ENCODE results near the gene ZDHHC6.

DNA sequence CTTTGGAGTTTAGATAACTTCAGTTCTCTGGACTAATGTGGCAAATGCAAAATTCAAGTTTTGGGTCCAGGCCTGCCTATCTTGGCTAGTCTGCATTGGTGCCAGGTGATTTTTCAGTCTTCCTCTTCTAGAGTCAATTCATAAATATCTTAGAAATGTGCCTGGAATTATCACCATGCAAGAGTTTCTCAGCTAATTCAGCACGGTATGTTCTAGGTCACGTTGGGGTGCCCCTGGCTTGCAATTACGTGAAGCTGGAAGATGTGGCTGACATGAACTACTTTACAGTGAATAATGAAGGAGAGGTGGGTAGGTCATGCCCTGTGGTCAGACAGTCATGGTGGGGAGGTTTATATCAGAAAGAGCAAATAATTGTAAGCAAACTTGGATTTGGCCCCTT lies 25.0 kb downstream of the ZDHHC6 start:
- TF ChIP-seq, protein P1, sequence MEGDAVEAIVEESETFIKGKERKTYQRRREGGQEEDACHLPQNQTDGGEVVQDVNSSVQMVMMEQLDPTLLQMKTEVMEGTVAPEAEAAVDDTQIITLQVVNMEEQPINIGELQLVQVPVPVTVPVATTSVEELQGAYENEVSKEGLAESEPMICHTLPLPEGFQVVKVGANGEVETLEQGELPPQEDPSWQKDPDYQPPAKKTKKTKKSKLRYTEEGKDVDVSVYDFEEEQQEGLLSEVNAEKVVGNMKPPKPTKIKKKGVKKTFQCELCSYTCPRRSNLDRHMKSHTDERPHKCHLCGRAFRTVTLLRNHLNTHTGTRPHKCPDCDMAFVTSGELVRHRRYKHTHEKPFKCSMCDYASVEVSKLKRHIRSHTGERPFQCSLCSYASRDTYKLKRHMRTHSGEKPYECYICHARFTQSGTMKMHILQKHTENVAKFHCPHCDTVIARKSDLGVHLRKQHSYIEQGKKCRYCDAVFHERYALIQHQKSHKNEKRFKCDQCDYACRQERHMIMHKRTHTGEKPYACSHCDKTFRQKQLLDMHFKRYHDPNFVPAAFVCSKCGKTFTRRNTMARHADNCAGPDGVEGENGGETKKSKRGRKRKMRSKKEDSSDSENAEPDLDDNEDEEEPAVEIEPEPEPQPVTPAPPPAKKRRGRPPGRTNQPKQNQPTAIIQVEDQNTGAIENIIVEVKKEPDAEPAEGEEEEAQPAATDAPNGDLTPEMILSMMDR (IDR thresholded peaks at IDR 0.05; ENCODE audit: insufficient read depth, low read length) = no peak
- no peak for TF ChIP-seq POLR2AphosphoS5 (IDR thresholded peaks at IDR 0.05; ENCODE audit: low read depth)

Data from HL-60 (cell line).